Measurements from ENCODE around the gene EFCAB13.
A peak's percentile ranks its signal among the peaks of the same experiment; 100 is the strongest.

DNA sequence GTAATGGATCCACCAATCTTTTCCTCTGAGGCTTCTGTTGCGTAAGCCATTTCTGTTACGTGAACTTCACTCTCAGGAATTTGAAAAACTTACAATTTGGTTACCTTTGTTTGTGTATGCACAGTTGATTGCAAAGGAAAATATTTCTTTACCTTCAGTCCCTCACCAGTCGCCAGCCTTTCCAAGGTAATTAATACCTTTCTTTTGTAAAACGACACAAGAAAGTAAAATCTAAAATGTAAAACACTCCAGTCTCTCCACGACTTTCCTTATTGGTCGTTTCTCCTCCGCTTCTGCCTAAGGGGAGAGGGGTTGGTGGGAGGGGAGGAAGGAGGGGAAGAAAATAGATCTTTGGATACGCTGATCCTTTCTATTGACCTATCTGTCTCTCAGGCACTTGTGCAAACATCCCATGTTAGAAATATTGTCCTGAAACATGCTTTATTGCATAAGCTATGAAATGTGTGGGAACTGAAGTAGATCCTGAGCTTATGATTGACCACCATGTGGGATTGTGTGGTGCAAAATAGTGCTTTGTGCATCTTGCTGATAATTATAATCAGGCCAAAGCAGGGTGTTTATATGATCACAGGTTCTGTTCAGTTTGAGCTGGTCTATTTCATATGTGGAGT lies 32.4 kb upstream of the EFCAB13 start:
- TF ChIP-seq MAFK (IDR thresholded peaks at IDR 0.05; ENCODE audit: low read depth, low read length) (no peak), BHLHE40 (IDR thresholded peaks at IDR 0.05; ENCODE audit: low read depth, low read length) (no peak), POLR2A (IDR thresholded peaks at IDR 0.05; ENCODE audit: low read depth, low read length) (no peak), RCOR1 (IDR thresholded peaks at IDR 0.05; ENCODE audit: insufficient replicate concordance, low read length) (no peak), RAD21 (IDR thresholded peaks at IDR 0.05; ENCODE audit: low read length) (no peak), MXI1 (IDR thresholded peaks at IDR 0.05; ENCODE audit: borderline replicate concordance, low read depth, low read length) (no peak), RFX5 (IDR thresholded peaks at IDR 0.05; ENCODE audit: low read depth, low read length) (no peak), SMC3 (IDR thresholded peaks at IDR 0.05; ENCODE audit: low read depth, low read length) (no peak), CEBPB (IDR thresholded peaks at IDR 0.05; ENCODE audit: low read depth, low read length) (peak; percentile 68), NFE2L2 (IDR thresholded peaks at IDR 0.05; ENCODE audit: low read depth, low read length) (no peak), MAZ (IDR thresholded peaks at IDR 0.05; ENCODE audit: borderline replicate concordance, low read depth, low read length) (no peak), ELK1 (IDR thresholded peaks at IDR 0.05; ENCODE audit: borderline replicate concordance, low read depth, low read length) (no peak)
- TF ChIP-seq, protein P1, sequence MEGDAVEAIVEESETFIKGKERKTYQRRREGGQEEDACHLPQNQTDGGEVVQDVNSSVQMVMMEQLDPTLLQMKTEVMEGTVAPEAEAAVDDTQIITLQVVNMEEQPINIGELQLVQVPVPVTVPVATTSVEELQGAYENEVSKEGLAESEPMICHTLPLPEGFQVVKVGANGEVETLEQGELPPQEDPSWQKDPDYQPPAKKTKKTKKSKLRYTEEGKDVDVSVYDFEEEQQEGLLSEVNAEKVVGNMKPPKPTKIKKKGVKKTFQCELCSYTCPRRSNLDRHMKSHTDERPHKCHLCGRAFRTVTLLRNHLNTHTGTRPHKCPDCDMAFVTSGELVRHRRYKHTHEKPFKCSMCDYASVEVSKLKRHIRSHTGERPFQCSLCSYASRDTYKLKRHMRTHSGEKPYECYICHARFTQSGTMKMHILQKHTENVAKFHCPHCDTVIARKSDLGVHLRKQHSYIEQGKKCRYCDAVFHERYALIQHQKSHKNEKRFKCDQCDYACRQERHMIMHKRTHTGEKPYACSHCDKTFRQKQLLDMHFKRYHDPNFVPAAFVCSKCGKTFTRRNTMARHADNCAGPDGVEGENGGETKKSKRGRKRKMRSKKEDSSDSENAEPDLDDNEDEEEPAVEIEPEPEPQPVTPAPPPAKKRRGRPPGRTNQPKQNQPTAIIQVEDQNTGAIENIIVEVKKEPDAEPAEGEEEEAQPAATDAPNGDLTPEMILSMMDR (conservative IDR thresholded peaks at IDR 0.05; ENCODE audit: low read depth, low read length) = no peak
- TF ChIP-seq, protein P2, sequence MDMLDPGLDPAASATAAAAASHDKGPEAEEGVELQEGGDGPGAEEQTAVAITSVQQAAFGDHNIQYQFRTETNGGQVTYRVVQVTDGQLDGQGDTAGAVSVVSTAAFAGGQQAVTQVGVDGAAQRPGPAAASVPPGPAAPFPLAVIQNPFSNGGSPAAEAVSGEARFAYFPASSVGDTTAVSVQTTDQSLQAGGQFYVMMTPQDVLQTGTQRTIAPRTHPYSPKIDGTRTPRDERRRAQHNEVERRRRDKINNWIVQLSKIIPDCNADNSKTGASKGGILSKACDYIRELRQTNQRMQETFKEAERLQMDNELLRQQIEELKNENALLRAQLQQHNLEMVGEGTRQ (IDR thresholded peaks at IDR 0.05; ENCODE audit: low read depth, low read length) = no peak

Data from IMR-90 (cell line).